ENCODE measurements around the gene CYGB.

The CYGB gene

DNA sequence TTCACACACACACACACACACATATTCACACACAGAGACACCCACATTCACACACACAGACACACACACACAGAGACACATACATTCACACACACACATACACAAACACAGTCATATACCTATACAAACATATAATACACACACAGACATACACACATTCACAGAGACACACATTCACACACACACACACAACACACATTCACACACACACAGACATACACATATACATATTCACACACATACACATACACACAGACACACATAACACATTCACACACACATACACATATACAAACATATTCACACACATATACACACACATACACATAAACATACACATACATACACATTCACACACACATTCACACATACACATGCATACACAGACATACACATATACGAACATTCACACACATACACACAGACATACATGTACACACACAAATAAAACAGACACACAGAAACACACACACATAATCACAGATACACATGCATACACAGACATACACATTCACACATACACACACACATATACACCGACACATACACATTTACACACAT is 10.2 kb upstream of the CYGB start:
- TF ChIP-seq CTCF (IDR thresholded peaks at IDR 0.05; ENCODE audit: low read depth, low read length) (no peak), POLR2A (IDR thresholded peaks at IDR 0.05; ENCODE audit: extremely low read depth, insufficient read length) (no peak), MYC (IDR thresholded peaks at IDR 0.05; ENCODE audit: low read depth, low read length) (no peak)
- TF ChIP-seq, protein P1, sequence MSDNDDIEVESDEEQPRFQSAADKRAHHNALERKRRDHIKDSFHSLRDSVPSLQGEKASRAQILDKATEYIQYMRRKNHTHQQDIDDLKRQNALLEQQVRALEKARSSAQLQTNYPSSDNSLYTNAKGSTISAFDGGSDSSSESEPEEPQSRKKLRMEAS (IDR thresholded peaks at IDR 0.05; ENCODE audit: low read depth, low read length) = no peak
- no peak overlapping the region for H3K4me3 ChIP-seq (ENCODE audit: low read depth, low read length)
- no peak for DNase-seq (ENCODE audit: low read depth)

GRCh38 chr17:76547183-76547641 is 9.7 kb upstream of the CYGB start:
- DNase-seq (ENCODE audit: low read depth) = peak; percentile 81
- H3K4me3 ChIP-seq (ENCODE audit: low read depth, low read length) = no peak overlapping the region
- TF ChIP-seq CTCF (IDR thresholded peaks at IDR 0.05; ENCODE audit: low read depth, low read length) (peak; percentile 70), MYC (IDR thresholded peaks at IDR 0.05; ENCODE audit: low read depth, low read length) (no peak)
- TF ChIP-seq, protein P1 (IDR thresholded peaks at IDR 0.05; ENCODE audit: low read depth, low read length) = peak; percentile 68

GRCh38 chr17:76546556-76547182 is 9.2 kb upstream of the CYGB start:
- no peak for TF ChIP-seq MYC (IDR thresholded peaks at IDR 0.05; ENCODE audit: low read depth, low read length)
- no peak for TF ChIP-seq CTCF (IDR thresholded peaks at IDR 0.05; ENCODE audit: low read depth, low read length)
- TF ChIP-seq, protein P1 (IDR thresholded peaks at IDR 0.05; ENCODE audit: low read depth, low read length) = no peak
- TF ChIP-seq POLR2A (IDR thresholded peaks at IDR 0.05; ENCODE audit: extremely low read depth, insufficient read length) = no peak
- no peak for DNase-seq (ENCODE audit: low read depth)
- no peak overlapping the region for H3K4me3 ChIP-seq (ENCODE audit: low read depth, low read length)

GRCh38 chr17:76545918-76546555 is 8.5 kb upstream of the CYGB start:
- no peak overlapping the region for H3K4me3 ChIP-seq (ENCODE audit: low read depth, low read length)
- no peak for TF ChIP-seq POLR2A (IDR thresholded peaks at IDR 0.05; ENCODE audit: extremely low read depth, insufficient read length)
- TF ChIP-seq MYC (IDR thresholded peaks at IDR 0.05; ENCODE audit: low read depth, low read length) = no peak
- TF ChIP-seq CTCF (IDR thresholded peaks at IDR 0.05; ENCODE audit: low read depth, low read length) = no peak
- TF ChIP-seq, protein P1 (IDR thresholded peaks at IDR 0.05; ENCODE audit: low read depth, low read length) = no peak
- no peak for DNase-seq (ENCODE audit: low read depth)

DNA sequence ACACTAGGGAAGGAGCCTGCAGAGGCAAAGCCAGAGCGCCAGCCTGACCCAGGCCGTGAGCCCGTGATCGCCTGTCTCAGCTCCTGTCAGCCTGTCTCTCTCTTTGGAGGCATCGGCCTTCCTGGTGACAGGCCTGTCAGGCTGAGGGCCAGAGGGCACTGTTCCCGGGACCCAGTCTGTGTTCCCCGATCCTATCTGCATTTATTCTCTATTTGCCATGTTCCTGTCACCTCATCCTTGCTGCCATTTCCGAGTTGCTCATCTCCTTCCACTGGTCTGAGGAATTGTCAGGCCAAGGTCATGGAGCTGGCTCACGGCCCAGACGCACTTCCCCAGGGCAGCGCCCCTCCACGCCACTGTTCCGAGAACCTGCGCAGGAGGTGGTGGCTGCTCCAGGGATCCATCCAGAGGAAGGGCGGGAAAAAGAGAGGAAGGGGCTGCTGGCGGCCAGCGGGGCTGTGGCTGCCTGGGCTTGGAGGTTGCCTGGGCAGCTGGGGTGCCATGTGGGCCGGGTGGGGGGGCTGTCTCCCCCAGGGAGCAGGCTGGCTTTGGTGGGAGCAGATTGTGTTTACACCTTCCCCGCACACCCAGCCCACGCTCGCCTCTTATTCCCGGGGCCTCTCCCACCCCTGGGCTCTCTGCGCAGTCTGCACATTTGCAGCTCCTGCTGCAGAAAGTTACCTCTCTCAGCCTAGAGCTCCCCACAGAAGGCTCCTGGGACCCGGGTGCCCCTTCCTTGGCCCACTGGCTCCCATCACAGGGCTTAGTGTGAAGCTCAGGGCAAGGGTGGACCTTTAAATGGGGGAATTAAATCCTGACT is 7.2 kb upstream of the CYGB start:
- TF ChIP-seq, protein P1 (IDR thresholded peaks at IDR 0.05; ENCODE audit: low read depth, low read length) = no peak
- no peak for TF ChIP-seq CTCF (IDR thresholded peaks at IDR 0.05; ENCODE audit: low read depth, low read length)
- TF ChIP-seq MYC (IDR thresholded peaks at IDR 0.05; ENCODE audit: low read depth, low read length) = no peak
- no peak for TF ChIP-seq POLR2A (IDR thresholded peaks at IDR 0.05; ENCODE audit: extremely low read depth, insufficient read length)
- no peak overlapping the region for H3K4me3 ChIP-seq (ENCODE audit: low read depth, low read length)
- no peak for DNase-seq (ENCODE audit: low read depth)
